GM18499 (cell line): ENCODE results near the gene MAPT.
"Not testable (repeated sequence)": the region's sequence is repeated elsewhere in the genome, so short reads cannot be mapped to it uniquely, and the experiment has no call there.

ENCODE experiments used
- ATAC-seq: cut with Tn5 transposase; IDR thresholded peaks from one replicate; pipeline ENCODE4 v1.9.1; 2021; ENCODE audit warnings: moderate number of reproducible peaks; ENCODE audit not compliant: insufficient read depth, unreplicated experiment

Gene MAPT

GRCh38 chr17:46000292-46000691 is 105.9 kb downstream of the MAPT start:
- ATAC-seq: no peak

DNA sequence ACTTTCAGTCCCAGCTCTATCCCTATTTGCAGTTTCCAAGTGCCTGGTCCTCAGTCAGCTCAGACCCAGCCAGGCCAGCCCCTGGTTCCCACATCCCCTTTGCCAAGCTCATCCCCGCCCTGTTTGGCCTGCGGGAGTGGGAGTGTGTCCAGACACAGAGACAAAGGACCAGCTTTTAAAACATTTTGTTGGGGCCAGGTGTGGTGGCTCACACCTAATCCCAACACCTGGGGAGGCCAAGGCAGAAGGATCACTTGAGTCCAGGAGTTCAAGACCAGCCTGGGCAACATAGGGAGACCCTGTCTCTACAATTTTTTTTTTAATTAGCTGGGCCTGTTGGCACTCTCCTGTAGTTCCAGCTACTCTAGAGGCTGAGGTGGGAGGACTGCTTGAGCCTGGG is 106.4 kb downstream of the MAPT start:
- no peak for ATAC-seq

DNA sequence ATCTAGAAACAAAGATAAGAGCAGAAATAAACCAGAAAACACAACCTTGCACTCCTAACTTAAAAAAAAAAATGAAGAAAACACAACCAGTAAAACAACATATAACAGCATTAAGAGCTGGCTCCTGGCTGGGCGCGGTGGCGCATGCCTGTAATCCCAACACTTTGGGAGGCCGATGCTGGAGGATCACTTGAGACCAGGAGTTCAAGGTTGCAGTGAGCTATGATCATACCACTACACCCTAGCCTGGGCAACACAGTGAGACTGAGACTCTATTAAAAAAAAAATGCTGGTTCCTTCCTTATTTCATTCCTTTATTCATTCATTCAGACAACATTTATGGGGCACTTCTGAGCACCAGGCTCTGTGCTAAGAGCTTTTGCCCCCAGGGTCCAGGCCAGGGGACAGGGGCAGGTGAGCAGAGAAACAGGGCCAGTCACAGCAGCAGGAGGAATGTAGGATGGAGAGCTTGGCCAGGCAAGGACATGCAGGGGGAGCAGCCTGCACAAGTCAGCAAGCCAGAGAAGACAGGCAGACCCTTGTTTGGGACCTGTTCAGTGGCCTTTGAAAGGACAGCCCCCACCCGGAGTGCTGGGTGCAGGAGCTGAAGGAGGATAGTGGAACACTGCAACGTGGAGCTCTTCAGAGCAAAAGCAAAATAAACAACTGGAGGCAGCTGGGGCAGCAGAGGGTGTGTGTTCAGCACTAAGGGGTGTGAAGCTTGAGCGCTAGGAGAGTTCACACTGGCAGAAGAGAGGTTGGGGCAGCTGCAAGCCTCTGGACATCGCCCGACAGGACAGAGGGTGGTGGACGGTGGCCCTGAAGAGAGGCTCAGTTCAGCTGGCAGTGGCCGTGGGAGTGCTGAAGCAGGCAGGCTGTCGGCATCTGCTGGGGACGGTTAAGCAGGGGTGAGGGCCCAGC is 107.3 kb downstream of the MAPT start:
- no peak for ATAC-seq

- ATAC-seq: no peak
Measured at GRCh38 chr17:46002311-46002972, 108.1 kb downstream of the MAPT start.

- ATAC-seq: no peak
Measured at GRCh38 chr17:46002973-46003316, 108.6 kb downstream of the MAPT start.

DNA sequence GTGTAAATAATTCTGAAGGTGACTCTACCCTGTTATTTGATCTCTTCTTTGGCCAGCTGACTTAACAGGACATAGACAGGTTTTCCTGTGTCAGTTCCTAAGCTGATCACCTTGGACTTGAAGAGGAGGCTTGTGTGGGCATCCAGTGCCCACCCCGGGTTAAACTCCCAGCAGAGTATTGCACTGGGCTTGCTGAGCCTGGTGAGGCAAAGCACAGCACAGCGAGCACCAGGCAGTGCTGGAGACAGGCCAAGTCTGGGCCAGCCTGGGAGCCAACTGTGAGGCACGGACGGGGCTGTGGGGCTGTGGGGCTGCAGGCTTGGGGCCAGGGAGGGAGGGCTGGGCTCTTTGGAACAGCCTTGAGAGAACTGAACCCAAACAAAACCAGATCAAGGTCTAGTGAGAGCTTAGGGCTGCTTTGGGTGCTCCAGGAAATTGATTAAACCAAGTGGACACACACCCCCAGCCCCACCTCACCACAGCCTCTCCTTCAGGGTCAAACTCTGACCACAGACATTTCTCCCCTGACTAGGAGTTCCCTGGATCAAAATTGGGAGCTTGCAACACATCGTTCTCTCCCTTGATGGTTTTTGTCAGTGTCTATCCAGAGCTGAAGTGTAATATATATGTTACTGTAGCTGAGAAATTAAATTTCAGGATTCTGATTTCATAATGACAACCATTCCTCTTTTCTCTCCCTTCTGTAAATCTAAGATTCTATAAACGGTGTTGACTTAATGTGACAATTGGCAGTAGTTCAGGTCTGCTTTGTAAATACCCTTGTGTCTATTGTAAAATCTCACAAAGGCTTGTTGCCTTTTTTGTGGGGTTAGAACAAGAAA is 109.8 kb downstream of the MAPT start:
- ATAC-seq: no peak

DNA sequence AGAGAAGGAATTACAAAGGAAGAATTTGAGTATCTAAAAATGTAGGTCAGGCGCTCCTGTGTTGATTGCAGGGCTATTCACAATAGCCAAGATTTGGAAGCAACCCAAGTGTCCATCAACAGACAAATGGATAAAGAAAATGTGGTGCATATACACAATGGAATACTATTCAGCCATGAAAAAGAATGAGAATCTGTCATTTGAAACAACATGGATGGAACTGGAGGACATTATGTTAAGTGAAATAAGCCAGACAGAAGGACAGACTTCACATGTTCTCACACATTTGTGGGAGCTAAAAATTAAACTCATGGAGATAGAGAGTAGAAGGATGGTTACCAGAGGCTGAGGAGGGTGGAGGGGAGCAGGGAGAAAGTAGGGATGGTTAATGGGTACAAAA is 111.7 kb downstream of the MAPT start:
- not testable (repeated sequence) for ATAC-seq

DNA sequence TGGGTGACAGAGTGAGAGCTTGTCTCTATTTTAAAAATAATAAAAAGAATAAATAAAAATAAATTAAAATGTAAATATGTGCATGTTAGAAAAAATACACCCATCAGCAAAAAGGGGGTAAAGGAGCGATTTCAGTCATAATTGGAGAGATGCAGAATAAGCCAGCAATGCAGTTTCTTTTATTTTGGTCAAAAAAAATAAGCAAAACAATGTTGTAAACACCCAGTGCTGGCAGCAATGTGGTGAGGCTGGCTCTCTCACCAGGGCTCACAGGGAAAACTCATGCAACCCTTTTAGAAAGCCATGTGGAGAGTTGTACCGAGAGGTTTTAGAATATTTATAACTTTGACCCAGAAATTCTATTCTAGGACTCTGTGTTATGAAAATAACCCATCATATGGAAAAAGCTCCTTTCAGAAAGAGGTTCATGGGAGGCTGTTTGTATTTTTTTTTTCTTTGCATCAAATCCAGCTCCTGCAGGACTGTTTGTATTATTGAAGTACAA is 113.2 kb downstream of the MAPT start:
- ATAC-seq: no peak

GRCh38 chr17:46008591-46008990 is 114.2 kb downstream of the MAPT start:
- ATAC-seq: no peak

DNA sequence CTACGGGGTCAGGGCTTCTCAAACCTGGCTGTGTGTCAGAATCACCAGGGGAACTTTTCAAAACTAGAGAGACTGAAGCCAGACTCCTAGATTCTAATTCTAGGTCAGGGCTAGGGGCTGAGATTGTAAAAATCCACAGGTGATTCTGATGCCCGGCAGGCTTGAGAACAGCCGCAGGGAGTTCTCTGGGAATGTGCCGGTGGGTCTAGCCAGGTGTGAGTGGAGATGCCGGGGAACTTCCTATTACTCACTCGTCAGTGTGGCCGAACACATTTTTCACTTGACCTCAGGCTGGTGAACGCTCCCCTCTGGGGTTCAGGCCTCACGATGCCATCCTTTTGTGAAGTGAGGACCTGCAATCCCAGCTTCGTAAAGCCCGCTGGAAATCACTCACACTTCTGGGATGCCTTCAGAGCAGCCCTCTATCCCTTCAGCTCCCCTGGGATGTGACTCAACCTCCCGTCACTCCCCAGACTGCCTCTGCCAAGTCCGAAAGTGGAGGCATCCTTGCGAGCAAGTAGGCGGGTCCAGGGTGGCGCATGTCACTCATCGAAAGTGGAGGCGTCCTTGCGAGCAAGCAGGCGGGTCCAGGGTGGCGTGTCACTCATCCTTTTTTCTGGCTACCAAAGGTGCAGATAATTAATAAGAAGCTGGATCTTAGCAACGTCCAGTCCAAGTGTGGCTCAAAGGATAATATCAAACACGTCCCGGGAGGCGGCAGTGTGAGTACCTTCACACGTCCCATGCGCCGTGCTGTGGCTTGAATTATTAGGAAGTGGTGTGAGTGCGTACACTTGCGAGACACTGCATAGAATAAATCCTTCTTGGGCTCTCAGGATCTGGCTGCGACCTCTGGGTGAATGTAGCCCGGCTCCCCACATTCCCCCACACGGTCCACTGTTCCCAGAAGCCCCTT is 115.6 kb downstream of the MAPT start:
- ATAC-seq: no peak

- ATAC-seq: no peak
Measured at GRCh38 chr17:46010597-46011186, 116.3 kb downstream of the MAPT start.

DNA sequence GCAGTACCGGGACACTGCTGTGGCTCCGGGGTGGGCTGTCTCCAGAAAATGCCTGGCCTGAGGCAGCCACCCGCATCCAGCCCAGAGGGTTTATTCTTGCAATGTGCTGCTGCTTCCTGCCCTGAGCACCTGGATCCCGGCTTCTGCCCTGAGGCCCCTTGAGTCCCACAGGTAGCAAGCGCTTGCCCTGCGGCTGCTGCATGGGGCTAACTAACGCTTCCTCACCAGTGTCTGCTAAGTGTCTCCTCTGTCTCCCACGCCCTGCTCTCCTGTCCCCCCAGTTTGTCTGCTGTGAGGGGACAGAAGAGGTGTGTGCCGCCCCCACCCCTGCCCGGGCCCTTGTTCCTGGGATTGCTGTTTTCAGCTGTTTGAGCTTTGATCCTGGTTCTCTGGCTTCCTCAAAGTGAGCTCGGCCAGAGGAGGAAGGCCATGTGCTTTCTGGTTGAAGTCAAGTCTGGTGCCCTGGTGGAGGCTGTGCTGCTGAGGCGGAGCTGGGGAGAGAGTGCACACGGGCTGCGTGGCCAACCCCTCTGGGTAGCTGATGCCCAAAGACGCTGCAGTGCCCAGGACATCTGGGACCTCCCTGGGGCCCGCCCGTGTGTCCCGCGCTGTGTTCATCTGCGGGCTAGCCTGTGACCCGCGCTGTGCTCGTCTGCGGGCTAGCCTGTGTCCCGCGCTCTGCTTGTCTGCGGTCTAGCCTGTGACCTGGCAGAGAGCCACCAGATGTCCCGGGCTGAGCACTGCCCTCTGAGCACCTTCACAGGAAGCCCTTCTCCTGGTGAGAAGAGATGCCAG is 117.6 kb downstream of the MAPT start:
- ATAC-seq: no peak

DNA sequence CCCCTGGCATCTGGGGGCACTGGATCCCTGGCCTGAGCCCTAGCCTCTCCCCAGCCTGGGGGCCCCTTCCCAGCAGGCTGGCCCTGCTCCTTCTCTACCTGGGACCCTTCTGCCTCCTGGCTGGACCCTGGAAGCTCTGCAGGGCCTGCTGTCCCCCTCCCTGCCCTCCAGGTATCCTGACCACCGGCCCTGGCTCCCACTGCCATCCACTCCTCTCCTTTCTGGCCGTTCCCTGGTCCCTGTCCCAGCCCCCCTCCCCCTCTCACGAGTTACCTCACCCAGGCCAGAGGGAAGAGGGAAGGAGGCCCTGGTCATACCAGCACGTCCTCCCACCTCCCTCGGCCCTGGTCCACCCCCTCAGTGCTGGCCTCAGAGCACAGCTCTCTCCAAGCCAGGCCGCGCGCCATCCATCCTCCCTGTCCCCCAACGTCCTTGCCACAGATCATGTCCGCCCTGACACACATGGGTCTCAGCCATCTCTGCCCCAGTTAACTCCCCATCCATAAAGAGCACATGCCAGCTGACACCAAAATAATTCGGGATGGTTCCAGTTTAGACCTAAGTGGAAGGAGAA is 118.2 kb downstream of the MAPT start:
- no peak for ATAC-seq

- no peak for ATAC-seq
Measured at GRCh38 chr17:46013127-46013501, 118.8 kb downstream of the MAPT start.

DNA sequence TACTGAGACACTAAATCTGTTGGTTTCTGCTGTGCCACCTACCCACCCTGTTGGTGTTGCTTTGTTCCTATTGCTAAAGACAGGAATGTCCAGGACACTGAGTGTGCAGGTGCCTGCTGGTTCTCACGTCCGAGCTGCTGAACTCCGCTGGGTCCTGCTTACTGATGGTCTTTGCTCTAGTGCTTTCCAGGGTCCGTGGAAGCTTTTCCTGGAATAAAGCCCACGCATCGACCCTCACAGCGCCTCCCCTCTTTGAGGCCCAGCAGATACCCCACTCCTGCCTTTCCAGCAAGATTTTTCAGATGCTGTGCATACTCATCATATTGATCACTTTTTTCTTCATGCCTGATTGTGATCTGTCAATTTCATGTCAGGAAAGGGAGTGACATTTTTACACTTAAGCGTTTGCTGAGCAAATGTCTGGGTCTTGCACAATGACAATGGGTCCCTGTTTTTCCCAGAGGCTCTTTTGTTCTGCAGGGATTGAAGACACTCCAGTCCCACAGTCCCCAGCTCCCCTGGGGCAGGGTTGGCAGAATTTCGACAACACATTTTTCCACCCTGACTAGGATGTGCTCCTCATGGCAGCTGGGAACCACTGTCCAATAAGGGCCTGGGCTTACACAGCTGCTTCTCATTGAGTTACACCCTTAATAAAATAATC is 119.3 kb downstream of the MAPT start:
- ATAC-seq: no peak

DNA sequence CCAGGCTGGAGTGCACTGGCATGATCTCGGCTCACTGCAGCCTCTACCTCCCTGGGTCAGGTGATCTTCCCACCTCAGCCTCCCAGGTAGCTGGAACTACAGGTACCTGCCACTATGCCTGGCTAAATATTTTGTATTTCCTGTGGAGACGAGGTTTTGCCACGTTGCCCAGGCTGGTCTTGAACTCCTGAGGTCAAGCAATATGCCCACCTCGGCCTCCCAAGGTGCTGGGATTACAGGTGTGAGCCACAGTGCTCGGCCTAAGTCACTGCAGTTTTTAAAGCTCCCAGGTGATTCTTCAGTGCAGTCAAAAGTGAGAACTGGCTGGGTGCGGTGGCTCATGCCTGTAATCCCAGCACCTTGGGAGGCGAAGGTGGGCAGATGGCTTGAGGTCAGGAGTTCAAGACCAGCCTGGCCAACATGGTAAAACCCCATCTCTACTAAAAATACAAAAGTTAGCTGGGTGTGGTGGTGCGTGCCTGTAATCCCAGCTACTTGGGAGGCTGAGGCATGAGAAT is 125.1 kb downstream of the MAPT start:
- not testable (repeated sequence) for ATAC-seq

DNA sequence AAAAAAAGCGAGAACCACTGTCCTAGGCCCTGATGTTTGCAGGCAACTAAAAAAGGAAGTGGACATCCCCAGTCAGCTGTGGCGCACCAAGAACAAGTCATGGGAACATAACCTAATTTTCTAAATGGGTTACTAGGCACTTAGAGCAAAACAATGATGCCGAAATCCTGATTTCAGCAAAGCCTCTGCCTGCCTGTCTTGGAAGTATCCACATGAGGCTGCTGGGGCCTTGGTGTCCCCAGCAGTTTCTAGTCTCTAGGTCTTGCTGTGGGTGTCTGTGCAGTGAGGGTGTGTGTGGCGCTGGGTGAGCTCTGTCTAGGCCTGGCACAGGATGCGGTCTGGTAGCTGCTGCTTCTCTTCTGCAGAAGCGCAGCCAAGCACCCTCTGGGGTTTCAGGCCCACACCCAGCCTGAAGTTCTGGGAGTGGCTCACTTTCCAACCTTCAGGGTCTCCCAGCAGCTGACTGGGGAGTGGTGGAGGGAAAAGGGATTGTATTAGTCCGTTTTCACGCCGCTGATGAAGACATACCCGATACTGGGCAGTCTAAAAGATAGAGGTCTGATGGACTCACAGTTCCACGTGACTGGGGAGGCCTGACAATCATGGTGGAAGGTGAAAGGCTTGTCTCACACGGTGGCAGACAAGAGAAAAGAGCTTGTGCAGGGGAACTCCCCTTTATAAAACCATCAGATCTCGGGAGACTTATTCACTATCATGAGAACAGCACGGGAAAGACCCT is 125.8 kb downstream of the MAPT start:
- ATAC-seq: no peak
